Ovary (tissue), 3 donors: Measurements from ENCODE around the gene JUND.

Experiments
- CTCF ChIP-seq, 3 donors: fragments of 450-650 bp in 2 of 3; fragments of 200-600 bp in 1 of 3; IDR thresholded peaks; one replicate each; pipeline versions ENCODE4 v1.5.1 to v1.8.0; 2016 to 2022; ENCODE audit warnings: antibody characterized with exemption in 3 of 3, mild to moderate bottlenecking in 1 of 3
- POLR2A ChIP-seq: fragments of 450-650 bp; IDR thresholded peaks from one replicate; pipeline ENCODE4 v1.6.1; 2017; ENCODE audit warnings: antibody characterized with exemption, mild to moderate bottlenecking, moderate library complexity
- donor health status: DM: no; HTN: no; CAD: no.

- TF ChIP-seq CTCF (IDR thresholded peaks at IDR 0.05) (no peak), POLR2A (no peak)
Measured at GRCh38 chr19:18299654-18300053, 18.2 kb upstream of the JUND start.
